B cell (primary cell): ENCODE results near the gene WDFY2.

Experiments
- EZH2 ChIP-seq: IDR thresholded peaks from 2 replicates; pipeline ENCODE4 v1.6.1; 2012; ENCODE audit warnings: borderline replicate concordance, low read depth, mild to moderate bottlenecking, moderate library complexity, low read length; ENCODE audit not compliant: insufficient read depth, poor library complexity, severe bottlenecking
- TF ChIP-seq, protein P1 (sequence below): fragments of 200-600 bp; IDR thresholded peaks from one replicate; pipeline ENCODE4 v1.8.0; 2022; ENCODE audit warnings: antibody characterized with exemption, mild to moderate bottlenecking

DNA sequence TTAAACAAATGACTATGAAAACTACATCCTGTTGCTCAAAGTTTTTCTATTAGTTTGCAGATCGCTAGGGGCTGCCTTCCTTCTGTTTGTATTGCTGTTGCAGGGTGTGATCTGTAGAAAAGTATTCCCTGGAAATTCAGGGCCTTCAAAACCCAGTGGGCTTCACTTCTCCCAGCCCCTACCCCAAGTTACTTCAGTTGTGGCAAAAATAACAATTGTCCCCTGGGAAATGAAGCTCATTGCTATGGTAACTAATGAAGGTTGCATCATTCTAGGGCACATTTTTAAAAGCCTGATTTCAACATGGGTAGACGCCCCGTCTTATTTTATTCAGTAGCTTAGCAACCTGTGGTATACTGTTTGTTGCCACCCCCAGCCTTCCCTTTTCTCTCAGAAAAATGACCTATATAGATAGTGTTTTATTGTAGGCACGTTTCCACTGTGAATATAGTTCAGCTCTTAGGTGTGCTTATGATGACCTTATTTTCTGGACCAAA, 60.9 kb downstream of the WDFY2 start:
- no peak for TF ChIP-seq EZH2
- TF ChIP-seq, protein P1, sequence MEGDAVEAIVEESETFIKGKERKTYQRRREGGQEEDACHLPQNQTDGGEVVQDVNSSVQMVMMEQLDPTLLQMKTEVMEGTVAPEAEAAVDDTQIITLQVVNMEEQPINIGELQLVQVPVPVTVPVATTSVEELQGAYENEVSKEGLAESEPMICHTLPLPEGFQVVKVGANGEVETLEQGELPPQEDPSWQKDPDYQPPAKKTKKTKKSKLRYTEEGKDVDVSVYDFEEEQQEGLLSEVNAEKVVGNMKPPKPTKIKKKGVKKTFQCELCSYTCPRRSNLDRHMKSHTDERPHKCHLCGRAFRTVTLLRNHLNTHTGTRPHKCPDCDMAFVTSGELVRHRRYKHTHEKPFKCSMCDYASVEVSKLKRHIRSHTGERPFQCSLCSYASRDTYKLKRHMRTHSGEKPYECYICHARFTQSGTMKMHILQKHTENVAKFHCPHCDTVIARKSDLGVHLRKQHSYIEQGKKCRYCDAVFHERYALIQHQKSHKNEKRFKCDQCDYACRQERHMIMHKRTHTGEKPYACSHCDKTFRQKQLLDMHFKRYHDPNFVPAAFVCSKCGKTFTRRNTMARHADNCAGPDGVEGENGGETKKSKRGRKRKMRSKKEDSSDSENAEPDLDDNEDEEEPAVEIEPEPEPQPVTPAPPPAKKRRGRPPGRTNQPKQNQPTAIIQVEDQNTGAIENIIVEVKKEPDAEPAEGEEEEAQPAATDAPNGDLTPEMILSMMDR, result no peak
